Astrocyte (in vitro differentiated cells and primary cell): Measurements from ENCODE around the gene GALNT7. TPM values are rescaled to one million over a fixed set of nuclear protein-coding genes. Genes with fewer than 3 reads are reported as not detected.

Source experiments
- DNase-seq: peaks from one replicate; pipeline ENCODE4 v3.0.0-alpha.2; 2010; ENCODE audit warnings: low read depth
- FAIRE-seq: peaks from 2 replicates; lab custom pipeline; 2011; peaks lifted over from hg19 to GRCh38; lab: Jason Lieb, UNC
- H2AFZ ChIP-seq: 2 replicates; pipeline ENCODE4 v1.6.0; 2012; ENCODE audit warnings: low read depth, low read length, inconsistent platforms
- H3K27ac ChIP-seq: 2 replicates; pipeline ENCODE4 v1.5.1; 2011; ENCODE audit warnings: low read depth, low read length, inconsistent platforms
- H3K27me3 ChIP-seq: 2 replicates; pipeline ENCODE4 v1.6.0; 2011; ENCODE audit warnings: low read length, inconsistent platforms; ENCODE audit not compliant: insufficient read depth
- H3K36me3 ChIP-seq: 2 replicates; pipeline ENCODE4 v1.5.1; 2011; ENCODE audit warnings: low read length, inconsistent platforms; ENCODE audit not compliant: insufficient read depth
- H3K4me1 ChIP-seq: 2 replicates; pipeline ENCODE4 v1.5.1; 2011; ENCODE audit warnings: low read length, inconsistent platforms; ENCODE audit not compliant: insufficient read depth
- H3K4me2 ChIP-seq: 2 replicates; pipeline ENCODE4 v1.6.0; 2012; ENCODE audit warnings: low read length, inconsistent platforms
- H3K4me3 ChIP-seq: 2 replicates; pipeline ENCODE4 v1.5.1; 2011; ENCODE audit warnings: low read depth, mild to moderate bottlenecking, low read length, inconsistent platforms; ENCODE audit not compliant: insufficient read depth
- H3K79me2 ChIP-seq: 2 replicates; pipeline ENCODE4 v1.6.0; 2012; ENCODE audit warnings: mild to moderate bottlenecking, low read length, inconsistent platforms; ENCODE audit not compliant: insufficient read depth
- H3K9ac ChIP-seq: 2 replicates; pipeline ENCODE4 v1.6.0; 2012; ENCODE audit warnings: mild to moderate bottlenecking, low read length, inconsistent platforms
- H3K9me3 ChIP-seq: 2 replicates; pipeline ENCODE4 v1.5.1; 2012; ENCODE audit warnings: low read depth, mild to moderate bottlenecking, low read length, inconsistent platforms; ENCODE audit not compliant: insufficient read depth
- H4K20me1 ChIP-seq: 2 replicates; pipeline ENCODE4 v1.6.0; 2012; ENCODE audit warnings: low read length, inconsistent platforms; ENCODE audit not compliant: insufficient read depth
- H3K27ac Mint-ChIP-seq: one replicate; pipeline ENCODE4 v1.8.0; 2021; ENCODE audit warnings: mild to moderate bottlenecking, mixed read lengths; ENCODE audit not compliant: unreplicated experiment
- H3K27me3 Mint-ChIP-seq: one replicate; pipeline ENCODE4 v1.8.0; 2021; ENCODE audit warnings: low read depth, mixed read lengths; ENCODE audit not compliant: unreplicated experiment
- H3K36me3 Mint-ChIP-seq: one replicate; pipeline ENCODE4 v1.8.0; 2021; ENCODE audit warnings: low read depth, mixed read lengths; ENCODE audit not compliant: unreplicated experiment
- H3K4me1 Mint-ChIP-seq: one replicate; pipeline ENCODE4 v1.8.0; 2021; ENCODE audit warnings: low read depth, mixed read lengths; ENCODE audit not compliant: unreplicated experiment
- H3K4me3 Mint-ChIP-seq: one replicate; pipeline ENCODE4 v1.8.0; 2021; ENCODE audit warnings: mild to moderate bottlenecking, moderate library complexity, mixed read lengths; ENCODE audit not compliant: unreplicated experiment
- H3K9me3 Mint-ChIP-seq: one replicate; pipeline ENCODE4 v1.8.0; 2021; ENCODE audit warnings: mild to moderate bottlenecking, mixed read lengths; ENCODE audit not compliant: unreplicated experiment
- EZH2 ChIP-seq: IDR thresholded peaks from 2 replicates; pipeline ENCODE4 v1.6.1; 2012; ENCODE audit warnings: mild to moderate bottlenecking, low read length, inconsistent platforms; ENCODE audit not compliant: insufficient read depth
- total RNA-seq: library from RNA; stranded (reverse); gene quantifications from 2 replicates; pipeline ENCODE4 v1.2.1, GENCODE V29; 2021
- TF ChIP-seq, protein P1 (sequence below): IDR thresholded peaks from 2 replicates; pipeline ENCODE4 v1.5.1; 2011; ENCODE audit warnings: low read depth, mild to moderate bottlenecking, inconsistent platforms, low read length, moderate library complexity; ENCODE audit not compliant: insufficient read depth

Gene GALNT7
- total RNA-seq, 1 donor from 2014 or later, result 97.6 TPM

DNA sequence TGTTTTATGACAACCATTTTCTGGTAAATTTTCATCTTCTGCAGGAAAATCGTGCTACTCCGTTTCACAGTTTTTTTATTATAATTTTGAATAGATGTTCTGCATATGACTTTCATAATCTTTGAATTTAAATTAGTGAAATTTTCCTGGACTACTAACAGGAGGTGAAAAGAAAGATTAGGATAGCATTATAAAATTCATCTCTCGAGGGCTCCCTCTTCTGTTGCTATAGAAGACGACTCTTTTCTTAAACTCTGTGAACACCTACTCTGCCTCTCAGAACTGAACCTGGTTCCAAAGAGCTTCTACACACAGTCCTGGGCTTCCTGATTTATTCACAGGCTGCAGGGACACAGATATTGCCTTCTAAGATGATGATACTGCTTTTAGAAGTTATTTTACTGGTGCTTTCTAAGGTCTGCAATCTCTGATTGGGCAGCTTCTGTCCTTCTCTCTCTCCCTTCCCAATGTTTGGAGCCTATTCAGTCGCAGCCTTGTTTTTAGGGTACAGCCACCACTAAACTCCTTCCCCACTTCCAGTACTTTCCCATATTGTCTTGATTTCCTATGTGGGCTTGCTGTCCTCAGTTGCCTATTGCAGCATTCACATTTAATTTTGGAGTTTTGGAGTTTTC is 192.1 kb downstream of the GALNT7 start:
- H3K36me3 ChIP-seq, result no peaks in the 10 kb centered on the region
- H3K79me2 ChIP-seq, result no peaks in the 10 kb centered on the region
- no peak for TF ChIP-seq EZH2
- TF ChIP-seq, protein P1, sequence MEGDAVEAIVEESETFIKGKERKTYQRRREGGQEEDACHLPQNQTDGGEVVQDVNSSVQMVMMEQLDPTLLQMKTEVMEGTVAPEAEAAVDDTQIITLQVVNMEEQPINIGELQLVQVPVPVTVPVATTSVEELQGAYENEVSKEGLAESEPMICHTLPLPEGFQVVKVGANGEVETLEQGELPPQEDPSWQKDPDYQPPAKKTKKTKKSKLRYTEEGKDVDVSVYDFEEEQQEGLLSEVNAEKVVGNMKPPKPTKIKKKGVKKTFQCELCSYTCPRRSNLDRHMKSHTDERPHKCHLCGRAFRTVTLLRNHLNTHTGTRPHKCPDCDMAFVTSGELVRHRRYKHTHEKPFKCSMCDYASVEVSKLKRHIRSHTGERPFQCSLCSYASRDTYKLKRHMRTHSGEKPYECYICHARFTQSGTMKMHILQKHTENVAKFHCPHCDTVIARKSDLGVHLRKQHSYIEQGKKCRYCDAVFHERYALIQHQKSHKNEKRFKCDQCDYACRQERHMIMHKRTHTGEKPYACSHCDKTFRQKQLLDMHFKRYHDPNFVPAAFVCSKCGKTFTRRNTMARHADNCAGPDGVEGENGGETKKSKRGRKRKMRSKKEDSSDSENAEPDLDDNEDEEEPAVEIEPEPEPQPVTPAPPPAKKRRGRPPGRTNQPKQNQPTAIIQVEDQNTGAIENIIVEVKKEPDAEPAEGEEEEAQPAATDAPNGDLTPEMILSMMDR, result peak; percentile 17
- no peaks in the 10 kb centered on the region for H3K36me3 Mint-ChIP-seq
- no peak overlapping the region for H3K9ac ChIP-seq
- H3K4me1 ChIP-seq, result no peaks in the 10 kb centered on the region
- FAIRE-seq (no peak), DNase-seq (no peak)
- no peaks in the 10 kb centered on the region for H3K27me3 Mint-ChIP-seq
- H2AFZ ChIP-seq, result no peak overlapping the region
- no peak overlapping the region for H3K4me3 Mint-ChIP-seq
- H3K9me3 Mint-ChIP-seq, result no peaks in the 10 kb centered on the region
- H3K4me3 ChIP-seq, result no peak overlapping the region
- H3K27me3 ChIP-seq, result no peaks in the 10 kb centered on the region
- no peaks in the 10 kb centered on the region for H4K20me1 ChIP-seq
- no peak overlapping the region for H3K27ac Mint-ChIP-seq
- H3K4me1 Mint-ChIP-seq, result no peaks in the 10 kb centered on the region
- H3K4me2 ChIP-seq, result no peak overlapping the region
- no peaks in the 10 kb centered on the region for H3K9me3 ChIP-seq
- no peak overlapping the region for H3K27ac ChIP-seq

DNA sequence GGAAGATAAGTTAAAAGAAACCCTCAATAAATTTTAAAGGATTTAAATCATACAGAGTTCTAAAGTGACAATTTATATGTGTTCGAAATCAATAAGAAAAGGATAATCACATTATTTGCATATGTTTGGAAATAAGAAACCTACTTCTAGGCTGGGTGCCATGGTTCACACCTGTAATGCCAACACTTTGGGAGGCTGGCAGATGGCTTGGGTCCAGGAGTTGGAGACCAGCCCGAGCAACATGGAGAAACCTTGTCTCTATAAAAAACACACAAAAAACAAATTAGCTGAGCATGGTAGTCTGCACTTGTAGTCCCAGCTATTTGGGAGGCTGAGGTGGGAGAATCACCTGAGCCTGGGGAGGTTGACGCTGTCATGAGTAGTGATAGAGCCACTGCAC is 194.1 kb downstream of the GALNT7 start:
- no peak overlapping the region for H3K4me2 ChIP-seq
- H3K4me1 ChIP-seq, result peaks cover 4% of the 10 kb centered on the region
- no peaks in the 10 kb centered on the region for H3K36me3 Mint-ChIP-seq
- H3K4me1 Mint-ChIP-seq, result peaks cover 3% of the 10 kb centered on the region
- H3K36me3 ChIP-seq, result no peaks in the 10 kb centered on the region
- H3K27ac ChIP-seq, result no peak overlapping the region
- H3K27me3 Mint-ChIP-seq, result no peaks in the 10 kb centered on the region
- no peak for FAIRE-seq
- no peaks in the 10 kb centered on the region for H3K9me3 ChIP-seq
- no peaks in the 10 kb centered on the region for H3K27me3 ChIP-seq
- H3K4me3 Mint-ChIP-seq, result no peak overlapping the region
- H3K9ac ChIP-seq, result no peak overlapping the region
- H3K79me2 ChIP-seq, result no peaks in the 10 kb centered on the region
- H3K4me3 ChIP-seq, result no peak overlapping the region
- no peak overlapping the region for H2AFZ ChIP-seq
- no peak for TF ChIP-seq EZH2
- TF ChIP-seq, protein P1, result no peak
- no peaks in the 10 kb centered on the region for H4K20me1 ChIP-seq
- no peaks in the 10 kb centered on the region for H3K9me3 Mint-ChIP-seq
- no peak for DNase-seq
- H3K27ac Mint-ChIP-seq, result no peak overlapping the region

DNA sequence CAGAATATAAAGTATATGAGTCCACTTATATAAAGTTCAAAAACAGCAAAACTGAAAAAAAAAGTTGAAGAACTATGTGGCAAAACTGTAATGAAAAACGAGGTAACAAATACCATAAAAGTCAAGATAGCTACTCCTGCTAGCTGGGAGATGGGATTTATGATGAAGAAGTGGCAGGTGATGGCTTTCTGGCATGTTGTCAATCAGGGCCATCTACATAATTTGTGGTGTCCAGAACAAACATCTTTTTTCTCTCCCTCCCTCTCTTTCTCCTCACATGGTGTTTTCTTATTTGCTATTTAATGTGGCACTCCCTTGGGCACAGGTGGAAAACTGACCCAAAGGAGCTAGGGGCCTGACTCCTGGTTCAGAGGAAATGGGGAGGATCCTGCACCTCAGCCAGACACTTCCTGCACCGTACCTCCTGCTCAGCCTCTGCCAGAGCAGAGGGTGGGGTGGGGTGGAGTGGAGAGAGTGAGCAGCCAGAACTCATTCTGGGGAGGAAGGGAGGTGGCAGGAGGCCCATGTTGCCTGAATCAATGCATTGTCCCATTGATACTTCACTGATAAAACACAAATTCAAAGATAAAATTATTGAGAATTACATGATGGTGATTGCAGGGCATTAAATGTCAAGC is 196.9 kb downstream of the GALNT7 start:
- H3K4me2 ChIP-seq, result no peak overlapping the region
- peaks cover 3% of the 10 kb centered on the region for H3K4me1 Mint-ChIP-seq
- peaks cover 4% of the 10 kb centered on the region for H3K4me1 ChIP-seq
- no peaks in the 10 kb centered on the region for H3K79me2 ChIP-seq
- no peaks in the 10 kb centered on the region for H3K36me3 Mint-ChIP-seq
- no peak overlapping the region for H3K9ac ChIP-seq
- H3K9me3 Mint-ChIP-seq, result no peaks in the 10 kb centered on the region
- FAIRE-seq (no peak), DNase-seq (no peak)
- H2AFZ ChIP-seq, result no peak overlapping the region
- no peak overlapping the region for H3K27ac ChIP-seq
- no peak overlapping the region for H3K27ac Mint-ChIP-seq
- no peak overlapping the region for H3K4me3 ChIP-seq
- no peaks in the 10 kb centered on the region for H4K20me1 ChIP-seq
- no peaks in the 10 kb centered on the region for H3K36me3 ChIP-seq
- no peak for TF ChIP-seq EZH2
- TF ChIP-seq, protein P1, result no peak
- H3K9me3 ChIP-seq, result no peaks in the 10 kb centered on the region
- H3K4me3 Mint-ChIP-seq, result no peak overlapping the region
- H3K27me3 ChIP-seq, result no peaks in the 10 kb centered on the region
- H3K27me3 Mint-ChIP-seq, result no peaks in the 10 kb centered on the region
